ENCODE measurements around the gene LRRTM2.
A peak's percentile ranks its signal among the peaks of the same experiment; 100 is the strongest.

DNA sequence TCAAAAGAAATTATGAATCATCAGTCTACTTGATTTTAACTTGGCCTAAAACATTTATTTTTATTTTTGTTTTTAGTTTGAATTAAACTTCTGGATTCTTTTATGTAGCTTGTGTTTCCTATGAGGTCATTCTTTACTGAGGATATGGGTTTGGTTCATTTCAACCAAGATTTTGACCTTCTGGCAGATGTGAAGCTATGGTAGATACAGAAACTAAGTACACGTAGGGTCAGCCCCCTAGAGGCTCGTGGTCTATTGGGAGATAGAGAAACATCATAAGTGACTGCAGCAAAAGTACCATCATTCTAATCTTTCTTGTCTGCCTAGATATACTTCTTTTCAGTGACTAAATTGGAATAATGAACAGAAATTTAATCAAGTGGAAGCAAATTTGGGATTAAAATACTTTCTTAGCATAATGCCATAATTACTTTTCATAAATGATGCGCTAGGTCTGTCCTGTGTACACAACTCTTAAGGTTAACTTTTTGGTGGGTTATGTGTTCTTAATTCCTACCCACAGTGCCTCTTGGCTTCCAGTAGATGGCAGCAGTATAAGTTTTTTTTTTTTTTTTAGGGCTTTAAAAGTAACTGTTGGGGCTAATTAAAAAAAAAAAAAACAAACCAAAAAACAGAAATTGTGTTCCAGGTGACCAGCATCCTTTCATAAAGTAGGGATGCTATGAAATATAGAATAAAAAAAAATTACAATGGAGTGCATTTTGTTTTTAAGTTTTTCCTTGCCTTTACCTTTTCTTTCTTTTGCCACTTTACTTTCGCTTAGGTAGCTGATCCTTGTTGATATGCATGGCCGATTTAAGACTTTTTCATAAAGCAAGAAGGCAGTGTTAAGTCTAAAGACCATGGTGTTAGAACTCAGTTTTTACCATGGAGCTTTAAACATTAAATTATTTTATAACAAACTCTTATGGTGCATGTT is 49.9 kb downstream of the LRRTM2 start:
- TF ChIP-seq CTCF (IDR thresholded peaks at IDR 0.05; ENCODE audit: insufficient read depth, low read depth, low read length) (peak; percentile 59), EZH2 (IDR thresholded peaks at IDR 0.05; ENCODE audit: insufficient read depth, low read length) (no peak)
